ENCODE data around the gene GAPDHS.

Gene GAPDHS

DNA sequence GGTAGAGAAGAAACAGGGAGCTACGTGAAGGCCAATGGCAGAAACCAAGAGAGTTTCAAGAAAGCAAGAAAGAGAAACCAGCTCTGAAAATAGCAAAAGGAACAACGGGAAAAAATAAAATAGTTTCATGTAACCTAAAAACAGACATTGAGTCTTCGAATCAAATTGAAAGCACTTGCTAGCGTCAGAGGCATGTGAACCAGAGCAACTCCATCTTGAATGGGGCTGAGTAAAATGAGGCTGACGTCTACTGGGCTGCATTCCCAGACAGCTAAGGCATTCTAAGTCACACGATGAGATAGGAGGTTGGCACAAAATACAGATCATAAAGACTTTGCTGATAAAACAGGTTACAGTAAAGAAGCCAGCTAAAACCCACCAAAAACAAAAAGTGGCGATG is 45.5 kb downstream of the GAPDHS start:
- no peaks in the 10 kb centered on the region for H3K27me3 ChIP-seq (replicated peaks)
- TF ChIP-seq, protein P1, sequence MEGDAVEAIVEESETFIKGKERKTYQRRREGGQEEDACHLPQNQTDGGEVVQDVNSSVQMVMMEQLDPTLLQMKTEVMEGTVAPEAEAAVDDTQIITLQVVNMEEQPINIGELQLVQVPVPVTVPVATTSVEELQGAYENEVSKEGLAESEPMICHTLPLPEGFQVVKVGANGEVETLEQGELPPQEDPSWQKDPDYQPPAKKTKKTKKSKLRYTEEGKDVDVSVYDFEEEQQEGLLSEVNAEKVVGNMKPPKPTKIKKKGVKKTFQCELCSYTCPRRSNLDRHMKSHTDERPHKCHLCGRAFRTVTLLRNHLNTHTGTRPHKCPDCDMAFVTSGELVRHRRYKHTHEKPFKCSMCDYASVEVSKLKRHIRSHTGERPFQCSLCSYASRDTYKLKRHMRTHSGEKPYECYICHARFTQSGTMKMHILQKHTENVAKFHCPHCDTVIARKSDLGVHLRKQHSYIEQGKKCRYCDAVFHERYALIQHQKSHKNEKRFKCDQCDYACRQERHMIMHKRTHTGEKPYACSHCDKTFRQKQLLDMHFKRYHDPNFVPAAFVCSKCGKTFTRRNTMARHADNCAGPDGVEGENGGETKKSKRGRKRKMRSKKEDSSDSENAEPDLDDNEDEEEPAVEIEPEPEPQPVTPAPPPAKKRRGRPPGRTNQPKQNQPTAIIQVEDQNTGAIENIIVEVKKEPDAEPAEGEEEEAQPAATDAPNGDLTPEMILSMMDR (IDR thresholded peaks at IDR 0.05; ENCODE audit: low read depth, low read length, missing control alignments), result no peak
- no peak overlapping the region for H3K4me3 ChIP-seq (ENCODE audit: low read depth, low read length)
- DNase-seq, result no peak
- in situ Hi-C loops (cut with HindIII; ENCODE audit: low pct_ligation_motif_present, low sequenced_read_pairs), result no loop called here
- no peak overlapping the region for H3K27ac ChIP-seq
- no peaks in the 10 kb centered on the region for H3K36me3 ChIP-seq (replicated peaks)

- H3K27me3 ChIP-seq (replicated peaks), result no peaks in the 10 kb centered on the region
- no peak overlapping the region for H3K4me3 ChIP-seq (ENCODE audit: low read depth, low read length)
- H3K27ac ChIP-seq, result no peak overlapping the region
- in situ Hi-C loops (cut with HindIII; ENCODE audit: low pct_ligation_motif_present, low sequenced_read_pairs), result no loop called here
- H3K36me3 ChIP-seq (replicated peaks), result no peaks in the 10 kb centered on the region
- TF ChIP-seq, protein P1 (IDR thresholded peaks at IDR 0.05; ENCODE audit: low read depth, low read length, missing control alignments), result no peak
- no peak for DNase-seq
These were observed 49.5 kb downstream of the GAPDHS start for GRCh38 chr19:35582760-35583159.

DNA sequence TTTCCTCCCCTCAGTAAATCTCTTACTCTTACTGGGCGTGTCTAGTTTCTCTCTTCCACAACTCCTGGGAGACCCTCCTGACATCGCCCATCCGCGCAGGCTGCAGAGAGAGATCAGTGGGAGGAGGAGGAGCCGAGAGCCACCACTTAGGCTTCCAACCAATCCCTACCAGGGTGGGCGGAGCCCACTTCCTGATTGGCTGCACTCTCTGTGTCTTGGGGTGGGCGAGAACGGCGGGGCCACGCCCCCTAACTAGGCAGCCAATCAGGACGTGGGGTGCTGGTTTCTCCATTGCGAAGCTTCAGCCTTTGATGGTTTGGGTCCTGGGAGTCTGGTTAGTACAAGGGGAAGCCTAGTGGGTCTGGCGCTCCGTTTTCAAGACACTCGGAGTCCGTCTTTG is 52.6 kb downstream of the GAPDHS start, which contains the start of gene PMIS2:
TSS of gene PMIS2 (plus strand) at position 326 of the 400 bp plus-strand sequence. CDS start 87 bp downstream, outside the sequence.
- no peak for DNase-seq
- TF ChIP-seq, protein P1 (IDR thresholded peaks at IDR 0.05; ENCODE audit: low read depth, low read length, missing control alignments), result no peak
- in situ Hi-C loops (cut with HindIII; ENCODE audit: low pct_ligation_motif_present, low sequenced_read_pairs), result no loop called here
- Histone ChIP-seq H3K27me3 (replicated peaks) (no peaks in the 10 kb centered on the region), H3K4me3 (ENCODE audit: low read depth, low read length) (no peak within 1 kb of the TSS), H3K27ac (no peak within 1 kb of the TSS), H3K36me3 (replicated peaks) (no peaks in the 10 kb centered on the region)

DNA sequence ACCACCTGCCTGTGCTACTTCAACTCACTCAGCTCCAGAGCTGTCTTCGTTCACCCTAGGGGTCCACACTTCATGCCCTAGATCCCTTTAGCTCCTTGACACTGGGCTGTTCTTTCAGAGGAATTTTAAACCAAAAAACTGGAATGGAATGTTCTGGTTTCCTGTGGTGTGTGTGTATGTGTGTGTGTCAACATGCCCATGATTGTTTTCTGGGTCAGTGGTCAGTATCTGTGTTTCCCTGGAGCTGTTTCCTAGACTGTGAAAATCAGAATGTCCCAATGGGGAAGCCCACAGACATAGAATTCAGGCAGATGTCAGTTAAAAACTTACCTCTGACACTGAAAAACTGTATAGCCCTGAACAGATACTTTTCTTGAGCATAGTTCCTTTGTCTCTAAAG is 54.1 kb downstream of the GAPDHS start:
- no peaks in the 10 kb centered on the region for H3K27me3 ChIP-seq (replicated peaks)
- no peak overlapping the region for H3K27ac ChIP-seq
- H3K4me3 ChIP-seq (ENCODE audit: low read depth, low read length), result no peak overlapping the region
- DNase-seq, result peak; percentile 4
- H3K36me3 ChIP-seq (replicated peaks), result no peaks in the 10 kb centered on the region
- in situ Hi-C loops (cut with HindIII; ENCODE audit: low pct_ligation_motif_present, low sequenced_read_pairs), result no loop called here
- TF ChIP-seq, protein P1 (IDR thresholded peaks at IDR 0.05; ENCODE audit: low read depth, low read length, missing control alignments), result no peak

- Histone ChIP-seq H3K4me3 (ENCODE audit: low read depth, low read length) (no peak overlapping the region), H3K36me3 (replicated peaks) (no peaks in the 10 kb centered on the region), H3K27ac (no peak overlapping the region), H3K27me3 (replicated peaks) (no peaks in the 10 kb centered on the region)
- TF ChIP-seq, protein P1 (IDR thresholded peaks at IDR 0.05; ENCODE audit: low read depth, low read length, missing control alignments), result no peak
- DNase-seq, result no peak
- in situ Hi-C loops (cut with HindIII; ENCODE audit: low pct_ligation_motif_present, low sequenced_read_pairs), result no loop called here
These were observed 57.6 kb downstream of the GAPDHS start for GRCh38 chr19:35590875-35591274.

- in situ Hi-C loops (cut with HindIII; ENCODE audit: low pct_ligation_motif_present, low sequenced_read_pairs), result no loop called here
- DNase-seq, result no peak
- no peak overlapping the region for H3K27ac ChIP-seq
- H3K4me3 ChIP-seq (ENCODE audit: low read depth, low read length), result no peak overlapping the region
- no peaks in the 10 kb centered on the region for H3K36me3 ChIP-seq (replicated peaks)
- H3K27me3 ChIP-seq (replicated peaks), result no peaks in the 10 kb centered on the region
- TF ChIP-seq, protein P1 (IDR thresholded peaks at IDR 0.05; ENCODE audit: low read depth, low read length, missing control alignments), result peak; percentile 57
These were observed 59.0 kb downstream of the GAPDHS start for GRCh38 chr19:35592226-35592625.

Data from brain microvascular endothelial cell (primary cell).